ENCODE results near the gene CACNA1A. TPM values are rescaled to one million over a fixed set of nuclear protein-coding genes. Genes with fewer than 3 reads are reported as not detected.
"Not testable (repeated sequence)": the region's sequence is repeated elsewhere in the genome, so short reads cannot be mapped to it uniquely, and the experiment has no call there.

CACNA1A gene
- total RNA-seq, 1 experiment from 2014 or later, result not detected

- intact Hi-C loops (cut with micrococcal nuclease), result no loop called here
- no peak overlapping the region for H3K4me3 Mint-ChIP-seq (ENCODE audit: unreplicated experiment)
- DNase-seq (ENCODE audit: unreplicated experiment), result peak; percentile 43
- ChIA-PET POLR2A (interaction anchor here (1.0 kb wide), 1 partner anchor 43 kb away, joined by 4 read pairs; no protein-coding TSS in a partner anchor), CTCF (interaction anchor here (0.6 to 4.2 kb wide), 23 partner anchors 10 to 1811 kb away, joined by 3 to 21 read pairs (median 4); partner anchors contain the start of gene EPOR)
- no peak overlapping the region for H3K27ac Mint-ChIP-seq (ENCODE audit: low read depth, unreplicated experiment)
- no TSS peak for BruUV-seq (replicated peaks)
- H3K27me3 Mint-ChIP-seq (ENCODE audit: insufficient read depth, unreplicated experiment), result no peaks in the 10 kb centered on the region
- H3K4me1 Mint-ChIP-seq (ENCODE audit: insufficient read depth, unreplicated experiment), result no peaks in the 10 kb centered on the region
- H3K9me3 Mint-ChIP-seq (ENCODE audit: unreplicated experiment), result no peaks in the 10 kb centered on the region
- TF ChIP-seq CTCF (IDR thresholded peaks at IDR 0.05; ENCODE audit: unreplicated experiment), result no peak
- H3K36me3 Mint-ChIP-seq (ENCODE audit: insufficient read depth, unreplicated experiment), result no peaks in the 10 kb centered on the region
Measured at GRCh38 chr19:13195678-13196077, 310.6 kb downstream of the CACNA1A start.

GRCh38 chr19:13190781-13191540 lies 315.3 kb downstream of the CACNA1A start:
- H3K4me3 Mint-ChIP-seq (ENCODE audit: unreplicated experiment), result no peak overlapping the region
- ChIA-PET CTCF (interaction anchor here (0.6 to 0.7 kb wide), 4 partner anchors 12 to 1266 kb away, joined by 3 to 4 read pairs (median 4); no protein-coding TSS in a partner anchor), POLR2A (no interaction called here)
- H3K4me1 Mint-ChIP-seq (ENCODE audit: insufficient read depth, unreplicated experiment), result no peaks in the 10 kb centered on the region
- no peak for TF ChIP-seq CTCF (IDR thresholded peaks at IDR 0.05; ENCODE audit: unreplicated experiment)
- no peaks in the 10 kb centered on the region for H3K9me3 Mint-ChIP-seq (ENCODE audit: unreplicated experiment)
- BruUV-seq (replicated peaks), result no TSS peak
- intact Hi-C loops (cut with micrococcal nuclease), result no loop called here
- H3K27me3 Mint-ChIP-seq (ENCODE audit: insufficient read depth, unreplicated experiment), result no peaks in the 10 kb centered on the region
- H3K36me3 Mint-ChIP-seq (ENCODE audit: insufficient read depth, unreplicated experiment), result no peaks in the 10 kb centered on the region
- no peak for DNase-seq (ENCODE audit: unreplicated experiment)
- no peak overlapping the region for H3K27ac Mint-ChIP-seq (ENCODE audit: low read depth, unreplicated experiment)

GRCh38 chr19:13189600-13189999 lies 316.7 kb downstream of the CACNA1A start:
- BruUV-seq (replicated peaks), result no TSS peak
- Mint-ChIP-seq H3K27me3 (ENCODE audit: insufficient read depth, unreplicated experiment) (no peaks in the 10 kb centered on the region), H3K4me3 (ENCODE audit: unreplicated experiment) (no peak overlapping the region), H3K4me1 (ENCODE audit: insufficient read depth, unreplicated experiment) (no peaks in the 10 kb centered on the region), H3K36me3 (ENCODE audit: insufficient read depth, unreplicated experiment) (no peaks in the 10 kb centered on the region), H3K27ac (ENCODE audit: low read depth, unreplicated experiment) (no peak overlapping the region), H3K9me3 (ENCODE audit: unreplicated experiment) (no peaks in the 10 kb centered on the region)
- no peak for DNase-seq (ENCODE audit: unreplicated experiment)
- TF ChIP-seq CTCF (IDR thresholded peaks at IDR 0.05; ENCODE audit: unreplicated experiment), result no peak
- CTCF ChIA-PET, result interaction anchor here (0.6 to 1.2 kb wide), 3 partner anchors 13 to 35 kb away, joined by 3 to 4 read pairs (median 3); no protein-coding TSS in a partner anchor
- POLR2A ChIA-PET, result no interaction called here
- intact Hi-C loops (cut with micrococcal nuclease), result no loop called here

GRCh38 chr19:13187419-13187818 lies 318.9 kb downstream of the CACNA1A start:
- intact Hi-C loops (cut with micrococcal nuclease), result no loop called here
- no peaks in the 10 kb centered on the region for H3K4me1 Mint-ChIP-seq (ENCODE audit: insufficient read depth, unreplicated experiment)
- CTCF ChIA-PET, result no interaction called here

GRCh38 chr19:13186688-13187087 lies 319.6 kb downstream of the CACNA1A start:
- CTCF ChIA-PET, result interaction anchor here (1.1 kb wide), 2 partner anchors 8 to 336 kb away, joined by 3 read pairs; no protein-coding TSS in a partner anchor
- POLR2A ChIA-PET; BruUV-seq (replicated peaks); H3K27me3 Mint-ChIP-seq (ENCODE audit: insufficient read depth, unreplicated experiment); H3K4me1 Mint-ChIP-seq (ENCODE audit: insufficient read depth, unreplicated experiment); DNase-seq (ENCODE audit: unreplicated experiment); intact Hi-C loops (cut with micrococcal nuclease); H3K27ac Mint-ChIP-seq (ENCODE audit: low read depth, unreplicated experiment); H3K9me3 Mint-ChIP-seq (ENCODE audit: unreplicated experiment); H3K4me3 Mint-ChIP-seq (ENCODE audit: unreplicated experiment); H3K36me3 Mint-ChIP-seq (ENCODE audit: insufficient read depth, unreplicated experiment): not testable (repeated sequence)

More at GRCh38 chr19:13187419-13187818, 318.9 kb downstream of the CACNA1A start:
- no peak overlapping the region for H3K27ac Mint-ChIP-seq (ENCODE audit: low read depth, unreplicated experiment)
- POLR2A ChIA-PET, result no interaction called here
- H3K4me3 Mint-ChIP-seq (ENCODE audit: unreplicated experiment), result no peak overlapping the region
- H3K27me3 Mint-ChIP-seq (ENCODE audit: insufficient read depth, unreplicated experiment), result no peaks in the 10 kb centered on the region
- BruUV-seq (replicated peaks), result no TSS peak
- H3K36me3 Mint-ChIP-seq (ENCODE audit: insufficient read depth, unreplicated experiment), result no peaks in the 10 kb centered on the region
- no peaks in the 10 kb centered on the region for H3K9me3 Mint-ChIP-seq (ENCODE audit: unreplicated experiment)
- no peak for DNase-seq (ENCODE audit: unreplicated experiment)
- TF ChIP-seq CTCF (IDR thresholded peaks at IDR 0.05; ENCODE audit: unreplicated experiment), result no peak

GRCh38 chr19:13185763-13186657 lies 320.3 kb downstream of the CACNA1A start:
- H3K36me3 Mint-ChIP-seq (ENCODE audit: insufficient read depth, unreplicated experiment); H3K27me3 Mint-ChIP-seq (ENCODE audit: insufficient read depth, unreplicated experiment); DNase-seq (ENCODE audit: unreplicated experiment); POLR2A ChIA-PET; intact Hi-C loops (cut with micrococcal nuclease); H3K9me3 Mint-ChIP-seq (ENCODE audit: unreplicated experiment); H3K4me1 Mint-ChIP-seq (ENCODE audit: insufficient read depth, unreplicated experiment); H3K27ac Mint-ChIP-seq (ENCODE audit: low read depth, unreplicated experiment); BruUV-seq (replicated peaks); H3K4me3 Mint-ChIP-seq (ENCODE audit: unreplicated experiment): not testable (repeated sequence)
- CTCF ChIA-PET, result interaction anchor here (0.6 to 1.1 kb wide), 4 partner anchors 8 to 337 kb away, joined by 3 read pairs; no protein-coding TSS in a partner anchor

Measured in MCF 10A (cell line).